ENCODE measurements around the gene PARVG.

- TF ChIP-seq POLR2A (IDR thresholded peaks at IDR 0.05) (no peak), CTCF (IDR thresholded peaks at IDR 0.05) (no peak)
These were observed 26.2 kb upstream of the PARVG start for GRCh38 chr22:44154436-44154942.

Data from uterus (tissue), 2 donors.